H1 (cell line): ENCODE results near the gene ARHGEF6. TPM values are rescaled to one million over a fixed set of nuclear protein-coding genes. Genes with fewer than 3 reads are reported as not detected.

Experiments
- CTCF ChIA-PET: fragments of 300-600 bp; sonication (Branson Sonifier 250); formaldehyde crosslinking; loops from one replicate; lab custom pipeline; 2021; ENCODE audit not compliant: partially characterized antibody; lab: Charles Lee
- POLR2A ChIA-PET: fragments of 300-600 bp; sonication (Branson Sonifier 250); formaldehyde crosslinking; loops from one replicate; lab custom pipeline; 2021; ENCODE audit warnings: inconsistent platforms; ENCODE audit not compliant: partially characterized antibody; lab: Charles Lee
- DNase-seq, 2 experiments: peaks; one replicate each; pipeline versions ENCODE4 v3.0.0 to v3.0.0-alpha.2; 2010 to 2022; ENCODE audit warnings: low spot score in 2 of 2, low read depth in 1 of 2, mixed read lengths in 1 of 2
- FAIRE-seq: peaks from 2 replicates; lab custom pipeline; 2011; peaks lifted over from hg19 to GRCh38; lab: Jason Lieb, UNC
- H2AFZ ChIP-seq: 2 replicates; pipeline ENCODE4 v1.8.1; 2012; ENCODE audit warnings: low read length, inconsistent platforms
- H2AK5ac ChIP-seq: 2 replicates; pipeline ENCODE4 v1.6.1; 2013; ENCODE audit warnings: low read depth, low read length
- H2BK120ac ChIP-seq: replicated peaks from 2 replicates; pipeline ENCODE3; 2013; ENCODE audit warnings: low read depth, low read length, inconsistent platforms
- H2BK12ac ChIP-seq: 2 replicates; pipeline ENCODE4 v1.6.1; 2013; ENCODE audit warnings: low read depth, low read length
- H2BK15ac ChIP-seq: 2 replicates; pipeline ENCODE4 v1.6.1; 2013; ENCODE audit warnings: low read length
- H2BK20ac ChIP-seq: 2 replicates; pipeline ENCODE4 v1.6.1; 2013; ENCODE audit warnings: low read length
- H2BK5ac ChIP-seq: 2 replicates; pipeline ENCODE4 v1.6.1; 2013; ENCODE audit warnings: low read depth, low read length
- H3K14ac ChIP-seq: 2 replicates; pipeline ENCODE4 v1.6.1; 2013; ENCODE audit warnings: inconsistent platforms; ENCODE audit not compliant: insufficient read length
- H3K18ac ChIP-seq: 2 replicates; pipeline ENCODE4 v1.6.1; 2013; ENCODE audit warnings: low read length; ENCODE audit errors: extremely low read depth
- H3K23ac ChIP-seq: 2 replicates; pipeline ENCODE4 v1.6.1; 2013; ENCODE audit warnings: inconsistent platforms; ENCODE audit not compliant: insufficient read length
- H3K23me2 ChIP-seq: 2 replicates; pipeline ENCODE4 v1.6.1; 2013; ENCODE audit warnings: low read depth, low read length
- H3K27ac ChIP-seq: 2 replicates; pipeline ENCODE4 v1.6.1; 2011; ENCODE audit warnings: low read depth, low read length, inconsistent platforms
- H3K27me3 ChIP-seq, 4 experiments: replicated peaks in 1 of 4; 1 replicate in 1 of 4; 2 replicates in 3 of 4; pipeline versions ENCODE4 v1.6.1 to v1.8.1; 2011 to 2013; ENCODE audit warnings: low read length in 3 of 4, mild to moderate bottlenecking in 3 of 4, inconsistent platforms in 2 of 4, mixed read lengths in 2 of 4, moderate library complexity in 1 of 4; ENCODE audit not compliant: control insufficient read depth in 3 of 4, insufficient read depth in 3 of 4; ENCODE audit errors: extremely low read depth in 1 of 4
- H3K36me3 ChIP-seq, 4 experiments: 2 replicates each; pipeline versions ENCODE4 v1.6.1 to v1.8.1; 2011 to 2013; ENCODE audit warnings: mild to moderate bottlenecking in 4 of 4, low read length in 3 of 4, moderate library complexity in 2 of 4, control low read depth in 1 of 4, inconsistent platforms in 1 of 4; ENCODE audit not compliant: insufficient read depth in 4 of 4, control insufficient read depth in 2 of 4
- H3K4ac ChIP-seq: replicated peaks from 2 replicates; pipeline ENCODE3; 2013; ENCODE audit warnings: low read length, low read depth, mixed read lengths, inconsistent platforms; ENCODE audit not compliant: insufficient read length
- H3K4me1 ChIP-seq, 4 experiments: replicated peaks in 1 of 4; 1 replicate in 1 of 4; 2 replicates in 3 of 4; pipeline versions ENCODE4 v1.6.1 to v1.8.1; 2011 to 2013; ENCODE audit warnings: low read length in 3 of 4, inconsistent platforms in 2 of 4, mixed read lengths in 1 of 4; ENCODE audit not compliant: insufficient read depth in 4 of 4, control insufficient read depth in 3 of 4
- H3K4me2 ChIP-seq, 2 experiments: 2 replicates each; pipeline versions ENCODE4 v1.6.1 to v1.8.1; 2011 to 2013; ENCODE audit warnings: low read depth in 2 of 2, low read length in 2 of 2, control low read depth in 1 of 2, inconsistent platforms in 1 of 2, mild to moderate bottlenecking in 1 of 2; ENCODE audit not compliant: insufficient read depth in 1 of 2
- H3K4me3 ChIP-seq, 4 experiments: fragments of 200-600, 300-600 bp in 1 of 4; sonication (generic), shearing (Covaris generic), sonication (Bioruptor Twin) in 1 of 4; 2 replicates each; pipeline versions ENCODE4 v1.5.1 to v1.8.1; 2011 to 2016; ENCODE audit warnings: low read length in 4 of 4, low read depth in 3 of 4, control low read depth in 2 of 4, inconsistent platforms in 2 of 4, mild to moderate bottlenecking in 2 of 4, mixed read lengths in 1 of 4, moderate library complexity in 1 of 4; ENCODE audit not compliant: insufficient read depth in 2 of 4; ENCODE audit errors: extremely low read depth in 1 of 4
- H3K56ac ChIP-seq: replicated peaks from 2 replicates; pipeline ENCODE3; 2013; ENCODE audit warnings: low read depth, mild to moderate bottlenecking, mixed read lengths, low read length, inconsistent platforms; ENCODE audit not compliant: insufficient read length
- H3K79me1 ChIP-seq: 2 replicates; pipeline ENCODE4 v1.6.1; 2013; ENCODE audit warnings: low read depth, low read length, control low read depth
- H3K79me2 ChIP-seq, 2 experiments: 2 replicates each; pipeline versions ENCODE4 v1.6.1 to v1.8.1; 2012 to 2013; ENCODE audit warnings: low read length in 2 of 2, mild to moderate bottlenecking in 2 of 2, inconsistent platforms in 1 of 2; ENCODE audit not compliant: insufficient read depth in 2 of 2, control insufficient read depth in 1 of 2
- H3K9ac ChIP-seq, 4 experiments: replicated peaks in 1 of 4; 1 replicate in 1 of 4; 2 replicates in 3 of 4; pipeline versions ENCODE4 v1.6.1 to v1.8.1; 2011 to 2013; ENCODE audit warnings: low read depth in 3 of 4, low read length in 3 of 4, control low read depth in 2 of 4, mild to moderate bottlenecking in 2 of 4, moderate library complexity in 2 of 4, inconsistent platforms in 1 of 4; ENCODE audit errors: extremely low read depth in 1 of 4
- H3K9me3 ChIP-seq, 2 experiments: 2 replicates each; pipeline versions ENCODE4 v1.6.1 to v1.8.1; 2012 to 2013; ENCODE audit warnings: mild to moderate bottlenecking in 2 of 2, moderate library complexity in 2 of 2, control low read depth in 1 of 2, inconsistent platforms in 1 of 2, low read depth in 1 of 2, low read length in 1 of 2, mixed read lengths in 1 of 2; ENCODE audit not compliant: insufficient read depth in 2 of 2
- H4K20me1 ChIP-seq, 2 experiments: replicated peaks in 1 of 2; 2 replicates each; pipeline versions ENCODE3 to v1.8.1; 2011 to 2013; ENCODE audit warnings: inconsistent platforms in 2 of 2, low read length in 2 of 2, mild to moderate bottlenecking in 1 of 2; ENCODE audit not compliant: insufficient read depth in 2 of 2, control insufficient read depth in 1 of 2
- H4K5ac ChIP-seq: 2 replicates; pipeline ENCODE4 v1.6.1; 2013; ENCODE audit warnings: low read length, low read depth, mixed read lengths, inconsistent platforms; ENCODE audit not compliant: insufficient read length
- H4K8ac ChIP-seq: 2 replicates; pipeline ENCODE4 v1.8.0; 2013; ENCODE audit warnings: mild to moderate bottlenecking, moderate library complexity, low read length, inconsistent platforms; ENCODE audit not compliant: insufficient read depth; ENCODE audit errors: extremely low read depth
- H4K91ac ChIP-seq: replicated peaks from 2 replicates; pipeline ENCODE3; 2013; ENCODE audit warnings: low read length, mixed read lengths, inconsistent platforms; ENCODE audit not compliant: insufficient read length
- ASH2L ChIP-seq: fragments of 200-600, 300-600 bp; sonication (generic); IDR thresholded peaks from one replicate; pipeline ENCODE4 v1.7.1; 2017; ENCODE audit warnings: low read length
- BRCA1 ChIP-seq: IDR thresholded peaks from 2 replicates; pipeline ENCODE4 v1.6.1; 2012; ENCODE audit warnings: low read depth, low read length, improper control_type of control experiment
- EZH2 ChIP-seq: fragments of 200-600 bp; sonication (generic); IDR thresholded peaks from 2 replicates; pipeline ENCODE4 v1.7.1; 2012; ENCODE audit warnings: low read depth, mild to moderate bottlenecking, moderate library complexity, low read length, inconsistent platforms; ENCODE audit not compliant: severe bottlenecking
- TEAD4 ChIP-seq: IDR thresholded peaks from 2 replicates; pipeline ENCODE4 v1.6.1; 2012; ENCODE audit warnings: low read depth, low read length, inconsistent platforms, mixed read lengths
- WGBS, 2 experiments: shearing (Covaris generic) in 1 of 2; methylation state at CpG; one replicate each; pipeline versions ENCODE4 v1.1.6 to v1.1.7; 2013 to 2015; ENCODE audit warnings: low lambda C conversion rate in 2 of 2, mixed read lengths in 2 of 2, inconsistent platforms in 1 of 2, low coverage in 1 of 2, missing lambda C conversion rate in 1 of 2; ENCODE audit not compliant: insufficient replicate concordance in 2 of 2, insufficient coverage in 1 of 2, insufficient read length in 1 of 2; ENCODE audit errors: extremely low coverage in 1 of 2, missing lambda C conversion rate in 1 of 2; 5-methylcytosine and 5-hydroxymethylcytosine counted together
- polyA plus RNA-seq, 7 experiments: library from polyadenylated mRNA; depleted of rRNA in 3 of 7; stranded (reverse) in 5 of 7; unstranded in 2 of 7; fragments of >200 nt in 5 of 7; fragments of 200-250 nt in 2 of 7; gene quantifications; 1 replicate in 5 of 7; 2 replicates in 1 of 7; 4 replicates in 1 of 7; pipeline versions ENCODE4 v1.2.1 to v1.2.3, GENCODE V29; 2011 to 2013; ENCODE audit warnings: missing spikeins in 2 of 7, mixed read lengths in 2 of 7
- total RNA-seq: library from RNA; stranded (reverse); fragmentation: NEBNext Ultra II Directional; extraction: Animal tissue kit (Norgen Biotek cat#: 25700); gene quantifications from 2 replicates; pipeline ENCODE4 v1.2.1, GENCODE V29; 2021

Gene ARHGEF6
- total and polyA plus RNA-seq, 2 of the 8 experiments (the other 6 are each of a cell fraction or from before 2014, with no cell fraction given), result 3.6 to 3.7 TPM

- Histone ChIP-seq H3K4me2 (no peak overlapping the region), H2BK120ac (no peak overlapping the region), H3K9me3 (peaks cover 0 to 3% of the 10 kb centered on the region in 2 experiments; a peak in 1 of 4 replicates), H4K5ac (no peak overlapping the region), H2AK5ac (no peak overlapping the region), H3K4ac (no peak overlapping the region), H3K27ac (no peak overlapping the region), H3K14ac (no peak overlapping the region), H3K23me2 (no peaks in the 10 kb centered on the region), H4K91ac (no peak overlapping the region), H3K23ac (no peak overlapping the region), H3K4me1 (no peaks in the 10 kb centered on the region), H3K56ac (no peak overlapping the region), H3K36me3 (no peaks in the 10 kb centered on the region), H2BK5ac (no peak overlapping the region), H2BK20ac (no peak overlapping the region), H3K9ac (no peak overlapping the region), H2BK15ac (no peak overlapping the region), H2AFZ (no peak overlapping the region), H3K18ac (no peak overlapping the region), H3K4me3 (no peak overlapping the region), H2BK12ac (no peak overlapping the region), H4K20me1 (no peaks in the 10 kb centered on the region), H3K79me1 (no peaks in the 10 kb centered on the region), H4K8ac (no peak overlapping the region), H3K27me3 (no peaks in the 10 kb centered on the region), H3K79me2 (no peaks in the 10 kb centered on the region)
- DNase-seq (no peak), FAIRE-seq (no peak)
- 95% methylated on average over 4 of the region's 5 CpGs; no CpG with 5 or more reads in 1 of the 2 experiments for WGBS, 2 experiments
- POLR2A ChIA-PET, result no interaction called here
- CTCF ChIA-PET, result no interaction called here
- TF ChIP-seq BRCA1, result no peak
- TF ChIP-seq TEAD4, result no peak
- no peak for TF ChIP-seq ASH2L
- no peak for TF ChIP-seq EZH2
These were observed 122.6 kb downstream of the ARHGEF6 start for GRCh38 chrX:136658151-136658550.
